Astrocyte (in vitro differentiated cells and primary cell): ENCODE data around the gene IQCH.

Experiments
- CTCF ChIP-seq: IDR thresholded peaks from 2 replicates; pipeline ENCODE4 v1.5.1; 2011; ENCODE audit warnings: low read depth, mild to moderate bottlenecking, inconsistent platforms, low read length, moderate library complexity; ENCODE audit not compliant: insufficient read depth
- EZH2 ChIP-seq: IDR thresholded peaks from 2 replicates; pipeline ENCODE4 v1.6.1; 2012; ENCODE audit warnings: mild to moderate bottlenecking, low read length, inconsistent platforms; ENCODE audit not compliant: insufficient read depth

GRCh38 chr15:67548236-67548852 lies 293.8 kb downstream of the IQCH start:
- TF ChIP-seq CTCF: no peak
- no peak for TF ChIP-seq EZH2
